HUDEP-2 (cell line): Measurements from ENCODE around the gene NDUFA7.
"Not testable (repeated sequence)": the region's sequence is repeated elsewhere in the genome, so short reads cannot be mapped to it uniquely, and the experiment has no call there.

Source experiments
- DNase-seq, 76 experiments: peaks; one replicate each; lab custom pipeline; 2025; ENCODE audit not compliant: unreplicated experiment in 76 of 76; lab: John Stamatoyannopoulos, UW

The NDUFA7 gene

DNA sequence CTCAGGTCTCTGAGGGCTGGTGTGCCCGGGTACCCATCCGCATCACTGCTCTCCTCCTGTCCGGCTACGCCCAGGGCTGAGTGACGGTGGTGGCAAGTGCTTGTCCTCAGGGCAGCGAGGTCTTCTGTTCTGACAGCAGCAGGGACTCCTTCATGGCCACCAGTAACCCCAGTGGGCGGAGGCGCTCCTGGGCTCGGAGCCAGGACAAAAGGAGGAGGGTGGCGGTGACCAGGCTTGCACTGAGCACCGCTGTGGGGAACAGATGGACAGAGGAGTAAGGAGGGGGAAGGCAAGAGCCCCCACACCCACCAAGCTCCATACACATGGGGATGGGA is 18.9 kb downstream of the NDUFA7 start:
- peak in 67 of 76 experiments; percentile 30 to 91 (median 69) for DNase-seq

DNA sequence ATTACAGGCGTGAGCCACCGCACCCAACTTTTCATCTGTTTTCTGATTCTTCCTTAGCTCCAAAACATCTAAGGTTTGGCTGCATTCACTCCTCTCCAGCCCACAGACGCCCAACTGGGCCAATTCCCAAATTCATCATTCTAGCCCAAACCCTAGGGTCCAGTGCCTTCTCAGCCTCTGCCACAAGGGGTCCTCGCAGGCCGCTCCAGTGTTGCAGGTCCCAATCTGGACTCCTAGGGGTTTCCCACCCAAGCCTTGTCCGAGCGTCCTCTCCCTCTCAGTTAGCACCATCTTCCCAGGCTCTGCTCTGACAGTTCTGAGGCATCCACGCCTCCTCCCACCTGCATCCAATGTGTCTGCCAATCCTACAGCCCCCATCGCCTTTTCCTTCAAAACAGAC is 29.8 kb downstream of the NDUFA7 start:
- DNase-seq, result not testable (repeated sequence)

DNA sequence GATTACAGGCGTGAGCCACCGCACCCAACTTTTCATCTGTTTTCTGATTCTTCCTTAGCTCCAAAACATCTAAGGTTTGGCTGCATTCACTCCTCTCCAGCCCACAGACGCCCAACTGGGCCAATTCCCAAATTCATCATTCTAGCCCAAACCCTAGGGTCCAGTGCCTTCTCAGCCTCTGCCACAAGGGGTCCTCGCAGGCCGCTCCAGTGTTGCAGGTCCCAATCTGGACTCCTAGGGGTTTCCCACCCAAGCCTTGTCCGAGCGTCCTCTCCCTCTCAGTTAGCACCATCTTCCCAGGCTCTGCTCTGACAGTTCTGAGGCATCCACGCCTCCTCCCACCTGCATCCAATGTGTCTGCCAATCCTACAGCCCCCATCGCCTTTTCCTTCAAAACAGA is 44.7 kb downstream of the NDUFA7 start:
- DNase-seq, result not testable (repeated sequence)

DNA sequence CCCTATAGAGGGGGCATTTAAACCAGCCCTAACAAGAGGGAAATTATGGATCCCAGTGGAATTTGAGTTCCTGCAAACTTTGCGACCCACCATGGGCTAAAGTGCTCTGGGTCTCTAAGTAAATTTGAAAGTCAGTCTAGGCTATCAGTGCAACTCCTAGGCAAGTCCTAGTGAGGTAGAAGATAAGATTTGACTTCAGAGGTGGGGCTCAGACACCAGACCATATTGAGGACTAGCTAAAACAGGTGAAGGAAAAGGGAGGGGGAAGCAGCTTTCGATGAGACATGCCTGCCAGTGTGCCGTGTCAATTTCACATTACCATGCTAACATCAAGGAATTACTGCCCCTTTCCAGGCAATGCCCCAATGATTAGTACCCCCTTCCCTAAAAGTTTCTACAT is 51.5 kb downstream of the NDUFA7 start:
- DNase-seq, result no peak

DNA sequence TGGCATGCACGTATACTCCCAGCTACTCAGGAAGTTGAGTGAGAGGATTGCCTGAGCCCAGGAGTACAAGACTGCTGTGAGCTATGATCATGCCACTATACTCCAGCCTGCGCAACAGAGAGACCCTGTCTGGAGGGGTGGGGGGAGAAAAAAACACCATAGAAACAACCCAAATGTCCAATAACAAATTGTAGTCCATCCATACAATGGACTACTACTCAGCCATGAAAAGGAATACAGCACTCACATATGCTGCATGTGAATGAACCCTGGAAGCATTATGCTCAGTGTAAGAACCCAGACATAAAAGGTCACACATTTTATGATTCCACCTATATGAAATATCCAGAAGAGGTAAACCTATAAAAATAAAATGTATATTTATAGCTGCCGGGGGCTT is 55.3 kb downstream of the NDUFA7 start:
- no peak for DNase-seq

DNA sequence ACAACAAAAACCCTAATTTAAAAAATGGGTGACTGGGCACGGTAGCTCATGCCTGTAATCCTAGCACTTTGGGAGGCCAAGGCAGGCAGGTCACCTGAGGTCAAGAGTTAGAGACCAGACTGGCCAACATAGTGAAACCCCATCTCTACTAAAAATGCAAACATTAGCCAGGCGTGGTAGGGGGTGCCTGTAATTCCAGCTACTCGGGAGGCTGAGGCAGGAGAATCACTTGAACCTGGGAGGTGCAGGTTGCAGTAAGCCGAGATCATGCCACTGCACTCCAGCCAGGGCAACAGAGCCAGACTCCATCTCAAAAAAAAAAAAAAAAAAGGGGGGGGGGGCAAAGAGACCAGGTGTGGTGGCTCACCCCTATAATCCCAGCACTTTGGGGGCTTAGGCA is 56.9 kb downstream of the NDUFA7 start:
- not testable (repeated sequence) for DNase-seq

DNA sequence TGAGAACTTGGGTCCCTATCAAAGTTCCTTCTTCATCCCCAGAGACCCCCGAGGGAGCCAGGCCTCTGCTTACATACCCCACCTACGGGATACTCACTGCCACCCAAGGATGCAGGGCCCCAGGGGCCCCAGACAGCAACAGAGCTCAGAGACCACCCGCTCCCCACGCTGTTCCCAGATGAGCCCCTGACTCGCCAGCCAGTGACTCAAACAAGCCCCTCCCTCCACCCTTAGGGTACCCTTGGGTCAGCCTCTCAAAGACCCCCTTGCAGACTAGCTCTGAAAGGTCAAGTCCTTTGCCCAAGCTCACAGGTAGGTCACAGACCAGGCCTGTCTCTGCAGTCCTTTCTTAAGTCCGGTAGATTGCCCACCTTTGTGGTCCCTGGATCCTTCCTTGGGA is 58.7 kb downstream of the NDUFA7 start:
- no peak for DNase-seq

DNA sequence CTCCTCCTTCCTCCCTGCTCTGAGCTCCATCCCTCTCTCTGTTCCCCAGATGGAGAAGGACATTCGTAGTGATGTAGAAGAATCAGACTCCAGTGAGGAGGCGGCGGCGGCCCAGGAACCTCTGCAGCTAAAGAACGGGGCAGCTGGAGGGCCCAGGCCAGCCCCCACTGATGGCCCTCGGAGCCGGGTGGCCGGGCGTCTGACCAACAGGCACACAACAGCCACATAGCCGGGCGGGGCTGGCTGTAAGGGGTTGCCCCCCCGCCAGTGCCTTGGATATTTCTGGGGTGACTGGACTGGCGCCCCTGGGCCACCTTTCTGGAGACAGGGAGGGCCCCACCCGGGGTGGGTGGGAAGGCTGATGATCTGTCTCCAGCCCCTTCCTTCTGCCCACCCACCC is 59.3 kb downstream of the NDUFA7 start:
- no peak for DNase-seq

DNA sequence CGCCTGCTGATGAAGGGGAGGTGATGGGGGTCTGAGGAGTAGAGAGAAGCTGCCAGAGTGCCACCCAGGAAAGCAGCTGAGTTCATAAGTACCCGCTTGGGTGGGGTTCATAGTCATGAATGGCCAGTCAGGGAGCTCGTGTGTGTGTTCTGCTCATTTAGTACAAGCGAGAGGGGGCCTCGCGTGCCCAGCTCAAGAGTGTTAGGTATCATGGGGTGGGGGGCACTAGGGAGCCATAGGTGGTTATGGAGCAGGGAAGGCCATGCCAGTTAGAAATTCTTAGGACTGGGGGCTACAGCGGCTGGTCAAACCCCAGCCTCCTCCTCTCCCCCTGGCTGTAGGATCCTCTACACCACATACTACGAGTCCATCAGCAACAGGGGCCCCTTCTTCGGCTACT is 59.8 kb downstream of the NDUFA7 start:
- DNase-seq, result no peak
